ENCODE data around the gene WNT2B.

Gene WNT2B

DNA sequence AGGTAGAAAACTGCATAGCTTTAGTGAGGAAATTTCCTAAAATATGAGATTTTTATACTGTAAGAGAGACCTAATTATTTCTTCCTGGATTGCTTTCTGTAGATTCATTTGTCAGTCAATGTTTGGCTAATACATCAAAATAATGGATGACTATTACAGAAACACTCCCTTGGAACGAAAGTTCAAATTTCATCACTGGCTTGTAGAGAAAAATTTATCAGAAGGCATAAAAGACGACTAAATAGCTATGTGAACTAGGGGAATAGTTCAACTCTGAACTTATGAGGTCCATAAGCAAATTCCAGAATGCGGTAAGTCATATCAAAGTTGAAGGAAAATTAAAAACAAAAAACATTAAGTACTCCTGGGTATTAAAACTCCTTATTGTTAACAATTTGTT is 36.0 kb downstream of the WNT2B start:
- Histone ChIP-seq H3K9ac (ENCODE audit: low read depth, low read length) (no peak overlapping the region), H3K4me1 (ENCODE audit: insufficient read depth, low read length) (peaks cover 4% of the 10 kb centered on the region; the same call in 1 of the 2 replicates), H3K36me3 (ENCODE audit: insufficient read depth, low read length) (no peaks in the 10 kb centered on the region; the same call in 1 of the 2 replicates), H3K9me3 (ENCODE audit: control insufficient read depth, insufficient read depth, low read length) (no peaks in the 10 kb centered on the region)

DNA sequence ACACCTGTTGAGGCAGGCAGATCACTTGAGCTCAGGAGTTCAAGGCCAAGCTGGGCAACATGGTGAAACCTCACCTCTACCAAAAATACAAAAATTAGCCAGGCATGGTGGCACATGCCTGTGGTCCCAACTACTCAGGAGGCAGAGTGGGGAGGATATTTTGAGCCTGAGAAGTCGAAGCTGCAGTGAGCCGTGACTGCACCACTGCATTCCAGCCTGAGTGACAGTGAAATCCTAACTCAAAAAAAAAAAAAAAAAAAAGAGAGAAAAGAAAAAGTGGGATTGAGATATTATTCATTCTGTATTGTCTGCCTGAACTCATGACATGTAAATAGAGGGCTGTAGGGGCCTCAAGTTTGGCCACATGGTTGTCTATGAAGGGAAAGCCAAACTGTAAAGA is 37.3 kb downstream of the WNT2B start:
- Histone ChIP-seq H3K9ac (ENCODE audit: low read depth, low read length) (no peak overlapping the region), H3K36me3 (ENCODE audit: insufficient read depth, low read length) (no peaks in the 10 kb centered on the region; the same call in 1 of the 2 replicates), H3K4me1 (ENCODE audit: insufficient read depth, low read length) (peaks cover 4% of the 10 kb centered on the region; the same call in 1 of the 2 replicates), H3K9me3 (ENCODE audit: control insufficient read depth, insufficient read depth, low read length) (no peaks in the 10 kb centered on the region)

- Histone ChIP-seq H3K4me1 (ENCODE audit: insufficient read depth, low read length) (peaks cover 4% of the 10 kb centered on the region; the same call in 1 of the 2 replicates), H3K9ac (ENCODE audit: low read depth, low read length) (no peak overlapping the region), H3K9me3 (ENCODE audit: control insufficient read depth, insufficient read depth, low read length) (no peaks in the 10 kb centered on the region), H3K36me3 (ENCODE audit: insufficient read depth, low read length) (no peaks in the 10 kb centered on the region; the same call in 1 of the 2 replicates)
Observed at GRCh38 chr1:112548547-112548946, 39.8 kb downstream of the WNT2B start.

DNA sequence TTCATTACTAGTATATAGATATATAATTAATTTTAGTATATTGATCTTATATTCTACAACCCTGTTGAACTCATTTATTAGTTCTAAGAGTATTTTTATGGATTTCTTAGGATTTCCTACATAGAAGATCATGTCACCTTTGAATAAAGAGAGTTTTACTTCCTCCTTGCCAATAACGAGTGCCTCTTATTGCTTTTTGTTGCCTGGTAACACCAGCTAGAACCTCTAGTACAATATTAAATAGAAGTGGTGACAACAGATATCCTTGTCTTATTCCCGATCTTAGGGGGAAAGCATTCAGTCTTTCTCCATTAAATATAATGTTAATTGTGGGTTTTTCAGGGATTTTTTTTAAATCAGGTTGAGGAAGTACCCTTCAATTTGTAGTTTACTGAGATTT is 40.8 kb downstream of the WNT2B start:
- Histone ChIP-seq H3K36me3 (ENCODE audit: insufficient read depth, low read length) (no peaks in the 10 kb centered on the region; the same call in 1 of the 2 replicates), H3K9ac (ENCODE audit: low read depth, low read length) (no peak overlapping the region), H3K4me1 (ENCODE audit: insufficient read depth, low read length) (no peaks in the 10 kb centered on the region), H3K9me3 (ENCODE audit: control insufficient read depth, insufficient read depth, low read length) (no peaks in the 10 kb centered on the region)

DNA sequence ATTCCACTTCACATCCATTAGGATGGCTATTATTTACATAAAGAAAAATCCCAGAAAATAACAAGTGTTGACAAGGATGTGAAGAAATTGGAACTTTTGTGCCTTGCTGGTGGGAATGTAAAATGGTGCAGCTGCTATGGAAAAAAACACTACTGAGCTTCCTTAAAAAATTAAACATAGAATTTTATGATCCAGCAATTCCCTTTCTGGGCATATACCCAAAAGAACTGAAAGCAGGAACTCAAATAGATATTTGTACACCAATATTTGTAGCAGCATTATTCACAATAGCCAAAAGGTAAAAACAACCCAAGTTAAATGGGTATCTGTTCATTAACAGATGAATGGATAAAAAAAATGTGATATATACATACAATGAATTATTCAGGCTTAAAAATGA is 45.6 kb downstream of the WNT2B start:
- Histone ChIP-seq H3K4me1 (ENCODE audit: insufficient read depth, low read length) (no peaks in the 10 kb centered on the region), H3K9me3 (ENCODE audit: control insufficient read depth, insufficient read depth, low read length) (no peaks in the 10 kb centered on the region), H3K9ac (ENCODE audit: low read depth, low read length) (no peak overlapping the region), H3K36me3 (ENCODE audit: insufficient read depth, low read length) (no peaks in the 10 kb centered on the region)

GRCh38 chr1:112557385-112557784 is 48.6 kb downstream of the WNT2B start:
- Histone ChIP-seq H3K36me3 (ENCODE audit: insufficient read depth, low read length) (no peaks in the 10 kb centered on the region), H3K9ac (ENCODE audit: low read depth, low read length) (no peak overlapping the region), H3K9me3 (ENCODE audit: control insufficient read depth, insufficient read depth, low read length) (no peaks in the 10 kb centered on the region), H3K4me1 (ENCODE audit: insufficient read depth, low read length) (no peaks in the 10 kb centered on the region)

GRCh38 chr1:112558634-112559033 is 49.9 kb downstream of the WNT2B start:
- no peaks in the 10 kb centered on the region for H3K36me3 ChIP-seq (ENCODE audit: insufficient read depth, low read length)
- no peak overlapping the region for H3K9ac ChIP-seq (ENCODE audit: low read depth, low read length)
- H3K4me1 ChIP-seq (ENCODE audit: insufficient read depth, low read length) = no peaks in the 10 kb centered on the region
- no peaks in the 10 kb centered on the region for H3K9me3 ChIP-seq (ENCODE audit: control insufficient read depth, insufficient read depth, low read length)

GRCh38 chr1:112563341-112563740 is 54.6 kb downstream of the WNT2B start:
- H3K9me3 ChIP-seq (ENCODE audit: control insufficient read depth, insufficient read depth, low read length) = no peaks in the 10 kb centered on the region
- no peaks in the 10 kb centered on the region for H3K4me1 ChIP-seq (ENCODE audit: insufficient read depth, low read length)
- H3K36me3 ChIP-seq (ENCODE audit: insufficient read depth, low read length) = no peaks in the 10 kb centered on the region
- H3K9ac ChIP-seq (ENCODE audit: low read depth, low read length) = no peak overlapping the region

GRCh38 chr1:112564081-112564480 is 55.3 kb downstream of the WNT2B start:
- Histone ChIP-seq H3K9ac (ENCODE audit: low read depth, low read length) (no peak overlapping the region), H3K9me3 (ENCODE audit: control insufficient read depth, insufficient read depth, low read length) (no peaks in the 10 kb centered on the region), H3K4me1 (ENCODE audit: insufficient read depth, low read length) (no peaks in the 10 kb centered on the region), H3K36me3 (ENCODE audit: insufficient read depth, low read length) (no peaks in the 10 kb centered on the region)

GRCh38 chr1:112565800-112566199 is 57.0 kb downstream of the WNT2B start:
- Histone ChIP-seq H3K36me3 (ENCODE audit: insufficient read depth, low read length) (no peaks in the 10 kb centered on the region; the same call in 1 of the 2 replicates), H3K9me3 (ENCODE audit: control insufficient read depth, insufficient read depth, low read length) (no peaks in the 10 kb centered on the region), H3K9ac (ENCODE audit: low read depth, low read length) (no peak overlapping the region), H3K4me1 (ENCODE audit: insufficient read depth, low read length) (no peaks in the 10 kb centered on the region)

DNA sequence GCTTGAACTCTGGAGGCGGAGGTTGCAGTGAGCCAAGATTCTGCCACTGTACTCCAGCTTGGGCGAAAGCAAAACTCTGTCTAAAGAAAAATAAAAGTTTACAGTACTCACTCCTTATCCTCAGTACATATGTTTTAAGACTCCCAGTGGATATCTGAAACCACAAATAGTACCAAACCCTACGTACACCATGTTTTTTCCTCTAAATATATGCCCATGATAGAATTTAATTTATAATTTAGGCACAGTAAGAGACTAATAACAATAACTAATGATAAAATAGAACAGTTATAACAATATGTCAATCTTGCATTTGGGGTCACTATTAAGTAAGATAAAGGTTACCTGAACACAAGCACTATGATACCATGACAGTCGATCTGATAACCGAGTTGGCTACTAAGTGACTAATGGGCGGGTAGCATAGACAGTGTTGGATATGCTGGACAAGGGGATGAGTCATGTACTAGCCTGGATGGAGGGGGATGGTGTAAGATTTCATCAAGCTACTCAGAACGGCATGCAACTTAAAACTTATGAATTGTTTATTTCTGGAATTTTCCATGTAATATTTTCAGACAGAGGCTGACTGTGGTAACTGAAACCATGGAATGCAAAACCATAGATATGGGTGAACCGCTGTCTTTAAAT is 66.5 kb downstream of the WNT2B start:
- no peaks in the 10 kb centered on the region for H3K4me1 ChIP-seq (ENCODE audit: insufficient read depth, low read length)
- no peaks in the 10 kb centered on the region for H3K9me3 ChIP-seq (ENCODE audit: control insufficient read depth, insufficient read depth, low read length)
- H3K36me3 ChIP-seq (ENCODE audit: insufficient read depth, low read length) = peaks cover 15% of the 10 kb centered on the region
- H3K9ac ChIP-seq (ENCODE audit: low read depth, low read length) = no peak overlapping the region

- H3K9me3 ChIP-seq (ENCODE audit: control insufficient read depth, insufficient read depth, low read length) = no peaks in the 10 kb centered on the region
- H3K4me1 ChIP-seq (ENCODE audit: insufficient read depth, low read length) = no peaks in the 10 kb centered on the region
- H3K36me3 ChIP-seq (ENCODE audit: insufficient read depth, low read length) = peaks cover 15% of the 10 kb centered on the region
- H3K9ac ChIP-seq (ENCODE audit: low read depth, low read length) = no peak overlapping the region
Observed at GRCh38 chr1:112576240-112576639, 67.5 kb downstream of the WNT2B start.

Data from ES-I3 (cell line).